T47D (cell line): Measurements from ENCODE around the gene DCANP1.

Source experiments
- DNase-seq, 2 experiments: peaks; one replicate each; pipeline versions ENCODE4 v3.0.0 to v3.0.0-alpha.2; 2011 to 2012; ENCODE audit warnings: low read depth in 1 of 2, low spot score in 1 of 2
- JUND ChIP-seq: IDR thresholded peaks from 2 replicates; pipeline ENCODE4 v1.6.1; 2012; ENCODE audit warnings: low read depth
- in situ Hi-C: cut with HindIII; loops from 2 replicates; pipeline ENCODE4 v1.10.0; 2016; ENCODE audit warnings: low sequenced_read_pairs, low pct_unique_long_range_greater_than_20kb

The DCANP1 gene

DNA sequence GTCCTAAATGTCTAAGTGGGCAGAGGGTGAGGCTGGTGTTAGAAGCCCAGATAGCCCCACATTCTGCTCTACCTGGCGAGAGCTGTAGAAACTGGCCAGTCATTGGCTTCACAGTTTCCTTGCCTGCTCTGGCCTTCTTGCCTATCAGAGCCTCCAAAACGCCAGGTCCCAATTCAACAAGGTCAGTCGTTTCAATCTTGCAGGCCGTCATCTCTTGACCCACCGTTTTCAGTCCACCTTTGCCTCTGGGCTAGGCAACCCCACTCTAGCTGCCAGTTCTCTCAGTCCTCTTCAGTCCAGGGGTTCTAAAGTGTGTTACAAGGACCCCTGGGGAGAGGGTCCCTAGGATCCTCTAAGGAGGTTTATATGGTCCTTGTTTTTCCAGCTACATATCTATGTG is 25.0 kb upstream of the DCANP1 start:
- no peak for DNase-seq
- in situ Hi-C loops = no loop called here
- TF ChIP-seq JUND = no peak

GRCh38 chr5:135471726-135472125 is 24.6 kb upstream of the DCANP1 start:
- in situ Hi-C loops = no loop called here

DNA sequence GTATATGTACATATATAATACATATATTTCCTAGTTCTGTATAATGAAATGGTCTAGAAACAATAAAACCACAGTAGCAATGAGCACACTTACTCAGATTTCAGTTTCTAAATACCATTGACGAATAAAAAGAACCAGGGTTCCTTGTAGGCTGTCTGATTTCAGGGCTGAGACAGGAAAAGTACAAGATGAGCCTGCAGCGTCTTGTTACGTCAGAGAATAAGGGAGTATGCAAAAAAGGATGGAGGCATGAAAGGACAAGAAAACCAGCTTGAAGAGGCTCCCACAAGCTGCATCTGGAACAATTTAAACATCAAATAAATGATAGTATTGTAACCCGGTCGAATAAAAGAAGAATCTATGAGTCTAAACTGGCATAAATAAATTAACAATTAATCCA is 22.8 kb upstream of the DCANP1 start:
- DNase-seq = no peak
- TF ChIP-seq JUND = no peak
- in situ Hi-C loops = no loop called here

More at GRCh38 chr5:135471726-135472125, 24.6 kb upstream of the DCANP1 start:
- TF ChIP-seq JUND = no peak
- DNase-seq = no peak

GRCh38 chr5:135468541-135468940 is 21.4 kb upstream of the DCANP1 start:
- no peak for TF ChIP-seq JUND
- in situ Hi-C loops = no loop called here
- DNase-seq = no peak

DNA sequence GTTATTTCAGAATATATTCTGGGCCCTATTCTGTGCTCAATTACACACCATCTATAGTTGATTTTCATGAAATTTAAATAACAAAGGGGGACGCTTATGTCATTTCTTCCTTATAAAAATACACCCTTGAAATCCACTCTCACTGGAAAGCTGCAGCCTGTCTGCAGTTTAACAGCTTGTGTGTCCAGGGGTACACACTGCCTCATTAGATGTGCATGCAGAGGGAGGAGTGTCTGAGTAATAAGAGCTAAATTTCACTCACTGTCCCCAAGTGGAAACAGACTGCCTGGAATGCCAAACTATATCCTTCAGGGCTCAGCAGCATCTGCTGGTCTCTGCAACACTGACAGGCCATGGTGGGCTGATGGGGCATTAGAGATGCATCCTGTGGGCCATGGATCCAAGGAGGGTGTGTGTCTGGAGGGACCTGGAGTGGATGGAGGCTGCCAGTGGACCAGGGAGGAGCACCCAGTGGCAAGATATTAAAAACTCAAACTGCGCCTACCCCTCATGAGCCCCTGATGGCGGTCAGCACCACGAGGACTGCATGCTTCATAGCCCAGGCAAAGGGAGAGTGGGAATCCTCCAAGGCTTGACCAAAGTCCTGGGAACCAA is 20.8 kb upstream of the DCANP1 start:
- in situ Hi-C loops = no loop called here
- no peak for TF ChIP-seq JUND
- no peak for DNase-seq

DNA sequence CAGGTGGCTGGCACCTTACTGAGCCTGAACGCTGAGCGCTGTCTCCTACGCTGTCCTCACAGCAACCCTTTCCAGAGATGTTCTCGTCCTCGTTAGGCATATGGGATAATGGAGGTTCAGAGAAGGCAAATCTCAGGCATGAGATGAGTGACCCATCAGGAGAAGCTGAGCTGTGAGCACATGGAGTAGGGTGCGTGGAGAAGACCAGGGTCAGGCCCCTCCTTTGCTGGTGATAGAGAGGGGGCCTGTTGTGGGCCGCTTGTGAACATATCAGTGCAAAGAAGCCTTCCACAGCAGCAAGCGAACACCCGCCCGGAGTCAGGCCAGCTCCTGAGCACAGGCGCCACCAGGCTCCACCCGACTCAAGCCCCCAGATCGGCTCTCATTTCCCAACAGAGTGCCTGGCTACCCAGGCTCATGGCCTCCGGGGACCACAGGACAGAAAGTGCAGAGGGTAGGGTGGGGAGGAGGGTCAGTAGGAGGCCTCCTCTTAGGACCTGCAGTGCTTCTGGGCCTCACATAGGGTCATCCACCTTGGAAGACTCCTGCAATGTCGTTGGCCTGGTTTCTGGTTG is 20.0 kb upstream of the DCANP1 start:
- TF ChIP-seq JUND = no peak
- no peak for DNase-seq
- in situ Hi-C loops = no loop called here

DNA sequence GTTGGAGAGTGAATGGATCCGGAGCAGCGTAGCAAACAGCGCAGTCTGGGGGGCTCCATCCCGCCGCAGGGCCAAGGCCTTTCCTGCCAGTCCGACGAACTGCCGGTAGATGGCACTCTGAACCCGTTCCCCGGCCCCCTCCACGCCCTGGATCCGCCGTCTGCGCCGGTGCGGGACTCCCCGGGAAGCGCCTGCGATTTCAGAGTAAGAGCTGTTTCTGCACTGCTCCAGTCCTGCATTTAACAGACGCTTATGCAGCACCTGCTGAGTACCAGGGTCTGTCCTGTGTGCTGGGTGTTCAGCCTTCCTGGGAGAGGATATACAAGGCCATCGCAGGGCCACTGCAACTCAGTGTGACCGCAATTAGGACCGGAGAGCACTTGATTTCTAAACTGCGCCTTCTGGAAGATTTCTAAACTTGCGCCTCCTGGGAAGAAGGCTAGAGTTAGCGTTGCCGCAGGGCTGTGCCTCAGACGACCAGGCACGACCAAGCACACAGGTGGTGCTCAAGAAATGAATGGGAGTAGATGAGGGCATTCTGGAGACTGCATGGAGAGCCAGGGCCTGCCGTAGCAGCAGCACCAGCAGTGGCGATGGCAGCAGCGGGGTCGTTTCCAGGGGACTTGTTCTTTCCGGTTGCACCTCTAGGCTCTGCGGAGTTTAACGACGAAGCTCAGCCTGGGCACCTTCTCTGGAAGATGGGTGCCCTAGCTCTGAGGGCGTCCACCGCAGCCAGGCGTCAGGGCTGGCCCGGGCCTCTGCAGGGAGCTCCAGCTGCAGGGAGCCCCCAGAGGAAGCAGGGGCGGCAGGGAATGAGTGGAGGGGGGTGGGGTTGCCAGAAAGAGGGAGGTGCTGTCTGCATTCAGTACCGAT is 19.3 kb upstream of the DCANP1 start:
- in situ Hi-C loops = no loop called here
- peak; percentile 64 to 80 for DNase-seq
- no peak for TF ChIP-seq JUND

GRCh38 chr5:135465391-135466122 is 18.4 kb upstream of the DCANP1 start:
- in situ Hi-C loops = no loop called here
- no peak for DNase-seq
- no peak for TF ChIP-seq JUND

DNA sequence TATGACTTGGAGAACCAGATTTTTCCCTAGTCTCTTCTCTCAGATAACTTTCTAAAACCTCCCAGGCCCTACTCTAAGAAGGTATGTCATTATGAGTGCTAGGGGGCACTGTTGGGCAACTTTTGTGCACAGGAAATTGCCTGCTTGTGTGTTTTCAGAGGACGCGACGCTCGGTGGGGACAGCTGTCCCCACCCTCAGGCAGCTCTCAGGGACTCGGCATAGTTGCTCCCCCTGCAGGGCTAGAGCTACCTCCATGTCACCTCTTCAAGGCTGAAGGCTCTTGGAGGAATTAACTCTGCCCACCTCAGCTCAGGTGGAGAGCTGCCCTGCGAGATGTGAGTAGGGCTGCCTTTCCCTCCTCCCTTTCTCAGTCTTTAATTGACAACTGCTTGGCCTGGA is 15.2 kb upstream of the DCANP1 start:
- TF ChIP-seq JUND = no peak
- peak; percentile 19 to 73 for DNase-seq
- in situ Hi-C loops = no loop called here

- DNase-seq = no peak
- in situ Hi-C loops = no loop called here
- TF ChIP-seq JUND = no peak
Observed at GRCh38 chr5:135461481-135462151, 14.5 kb upstream of the DCANP1 start.

GRCh38 chr5:135460246-135461033 is 13.3 kb upstream of the DCANP1 start:
- DNase-seq = no peak
- no peak for TF ChIP-seq JUND
- in situ Hi-C loops = no loop called here
